ENCODE results near the gene TCERG1L.
"Not testable (repeated sequence)": the region's sequence is repeated elsewhere in the genome, so short reads cannot be mapped to it uniquely, and the experiment has no call there.

Gene TCERG1L

DNA sequence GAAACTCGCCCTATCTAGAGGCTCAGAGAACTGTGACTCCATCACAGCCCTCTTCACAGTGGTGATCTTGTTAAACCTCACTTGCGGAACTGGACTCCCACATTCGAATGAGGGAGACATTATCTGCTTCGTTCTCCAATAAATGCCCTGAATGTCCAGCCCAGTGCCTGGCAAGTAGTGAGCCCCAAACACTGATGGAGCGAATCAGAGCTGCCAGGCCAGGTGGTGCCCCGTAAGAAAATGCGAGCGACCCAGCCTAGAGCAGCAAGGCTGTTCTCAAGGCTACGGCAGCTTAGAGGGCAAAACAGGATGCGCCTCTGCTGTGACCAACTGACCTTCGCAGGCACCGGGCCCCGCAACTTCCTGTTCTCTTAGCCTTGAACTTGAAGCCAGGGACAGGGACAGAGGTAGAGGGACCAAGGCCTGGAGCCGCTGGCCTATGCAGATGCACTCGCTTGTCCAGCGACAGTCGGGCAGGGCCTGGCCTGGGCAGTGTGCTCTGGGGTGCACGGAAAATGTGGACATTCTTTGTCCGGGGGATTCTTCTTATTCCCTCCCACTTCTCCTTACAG, 217.6 kb downstream of the TCERG1L start:
- no peak for DNase-seq

DNA sequence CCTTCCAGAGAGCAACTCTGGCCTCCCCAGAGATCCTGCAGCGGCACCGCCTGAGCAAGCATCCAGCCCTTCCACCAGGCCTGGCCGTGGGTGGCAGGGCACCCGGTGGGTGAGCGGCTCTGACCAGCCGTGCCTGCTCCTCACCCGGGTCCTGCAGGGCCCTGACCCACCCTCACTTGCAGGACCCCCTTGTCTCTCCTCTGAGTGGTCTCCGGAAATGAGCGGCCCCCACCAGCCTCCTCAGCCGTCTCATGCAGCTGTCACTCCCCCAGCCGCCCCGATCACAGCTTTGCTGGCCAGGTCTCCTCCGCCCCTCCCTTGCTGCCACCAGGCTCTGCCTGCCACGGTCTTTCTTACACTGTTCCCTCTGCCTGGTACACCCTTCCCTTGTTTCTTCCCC, 218.2 kb downstream of the TCERG1L start:
- no peak for DNase-seq

DNA sequence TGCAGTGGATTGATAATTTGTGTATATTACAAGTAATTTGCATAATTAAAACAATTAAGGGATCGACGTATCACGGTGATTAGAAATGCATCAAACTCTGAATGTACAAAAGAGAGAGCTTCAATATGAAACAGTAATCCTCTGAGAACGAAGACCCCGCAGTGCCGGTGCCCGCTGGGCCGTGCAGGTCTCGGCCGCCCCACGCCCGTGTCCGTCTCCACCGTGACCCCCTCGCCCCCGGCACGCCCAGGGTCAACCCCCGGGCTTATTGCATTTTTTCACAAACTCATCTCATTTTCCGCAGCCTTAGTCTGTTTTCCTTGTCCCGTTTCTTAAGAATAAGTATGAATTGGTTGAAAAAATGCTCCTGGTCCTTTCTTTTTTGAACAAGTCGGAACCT, 218.6 kb downstream of the TCERG1L start:
- DNase-seq = no peak

DNA sequence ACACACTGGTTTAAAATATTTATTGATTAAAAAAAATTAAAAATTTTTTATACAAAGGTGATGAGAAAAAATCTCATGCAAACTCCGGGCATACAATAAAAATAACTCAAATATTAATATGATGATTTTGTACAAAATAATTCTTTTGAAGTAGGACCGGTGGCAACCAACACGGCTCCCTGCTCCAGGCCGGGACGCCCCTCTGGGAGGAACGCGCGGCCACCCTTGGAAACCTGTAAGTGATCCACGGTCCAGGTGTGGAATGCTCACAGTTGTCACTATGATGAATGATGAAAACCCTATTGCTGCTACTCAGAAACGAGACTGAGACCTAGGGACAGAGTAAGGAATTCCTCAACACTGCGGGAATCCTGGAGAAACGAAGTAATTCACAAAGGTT, 219.1 kb downstream of the TCERG1L start:
- DNase-seq = no peak

DNA sequence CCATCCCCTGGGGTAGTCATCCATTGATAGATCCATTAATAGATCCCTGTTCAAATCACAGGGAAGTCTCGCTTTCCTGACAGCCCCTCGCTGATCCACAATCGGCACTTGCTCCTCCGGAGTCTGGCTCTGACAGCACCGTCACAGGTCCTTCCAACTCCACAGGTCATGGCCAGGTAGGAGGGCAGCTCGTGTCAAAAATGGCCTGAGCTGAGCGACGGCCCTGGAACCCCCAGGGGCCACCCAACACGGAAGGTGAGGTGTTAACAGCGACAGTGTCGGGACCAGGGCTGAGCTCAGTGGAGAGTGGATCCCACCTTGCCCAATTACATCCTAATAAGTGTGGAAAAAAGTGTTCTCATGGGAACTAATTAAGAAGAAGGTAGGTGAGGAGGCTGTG, 219.8 kb downstream of the TCERG1L start:
- no peak for DNase-seq

- DNase-seq = peak; percentile 2
Observed at GRCh38 chr10:131090761-131091661, 220.5 kb downstream of the TCERG1L start.

DNA sequence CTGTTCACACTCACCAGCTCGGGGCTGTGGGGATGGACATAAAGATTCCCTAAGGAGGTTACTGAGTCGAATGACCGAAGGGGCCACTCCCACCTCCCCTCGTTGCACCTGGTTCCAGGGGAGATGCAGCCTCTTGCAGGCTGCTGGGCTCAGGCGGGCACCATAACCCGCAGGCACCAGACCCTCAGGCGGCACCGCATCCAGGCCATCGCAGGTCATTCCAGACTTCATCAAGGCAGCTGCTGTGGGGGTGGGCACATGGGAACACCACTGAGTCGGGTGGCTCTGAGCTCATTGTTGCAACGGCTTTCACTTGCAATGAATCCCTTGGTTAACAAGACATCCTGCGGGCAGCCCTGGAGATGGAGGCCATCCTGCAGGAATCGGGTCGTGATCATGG, 221.7 kb downstream of the TCERG1L start:
- no peak for DNase-seq

- no peak for DNase-seq
Observed at GRCh38 chr10:131089150-131089549, 222.4 kb downstream of the TCERG1L start.

DNA sequence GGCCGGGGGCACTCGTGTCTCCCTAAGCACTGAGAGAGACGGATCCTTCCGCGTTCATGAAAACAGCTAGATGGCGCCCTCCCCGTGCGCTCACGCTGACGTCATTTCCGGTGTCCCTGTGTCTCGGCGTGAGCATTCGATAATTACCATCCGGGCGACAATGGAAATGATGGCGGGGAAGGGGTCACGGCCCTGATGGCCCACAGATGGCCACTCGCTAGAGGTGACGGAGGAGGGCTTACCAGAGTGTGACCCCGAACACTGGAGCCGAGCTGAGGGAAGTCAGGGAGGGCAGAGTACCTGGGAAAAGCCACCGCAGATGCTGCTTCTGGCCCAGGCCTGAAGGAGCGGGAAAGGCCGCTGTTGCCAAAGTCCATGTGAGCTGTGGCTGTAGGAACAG, 222.9 kb downstream of the TCERG1L start:
- no peak for DNase-seq

GRCh38 chr10:131087464-131088215, 223.9 kb downstream of the TCERG1L start:
- DNase-seq = no peak

DNA sequence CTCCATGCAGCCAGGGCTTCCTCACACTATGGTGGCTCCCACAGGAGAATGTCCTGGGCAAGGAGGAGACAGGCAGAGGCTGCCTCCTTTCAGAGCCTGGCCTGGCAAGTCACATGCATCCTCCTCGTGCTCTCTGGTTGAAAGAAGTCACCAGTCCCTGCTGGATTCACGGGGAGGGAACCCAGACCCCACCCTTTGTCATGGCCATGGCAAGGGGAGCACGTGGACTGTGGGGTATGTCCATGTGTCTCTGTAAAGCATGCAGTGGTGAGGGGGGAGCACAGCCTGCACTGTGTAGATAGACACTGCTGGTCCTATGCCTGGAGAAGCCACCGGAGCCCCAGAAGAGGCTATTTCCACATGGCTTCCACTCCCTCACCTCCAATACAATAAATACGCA, 225.0 kb downstream of the TCERG1L start:
- no peak for DNase-seq

- no peak for DNase-seq
Observed at GRCh38 chr10:131086094-131086493, 225.4 kb downstream of the TCERG1L start.

DNA sequence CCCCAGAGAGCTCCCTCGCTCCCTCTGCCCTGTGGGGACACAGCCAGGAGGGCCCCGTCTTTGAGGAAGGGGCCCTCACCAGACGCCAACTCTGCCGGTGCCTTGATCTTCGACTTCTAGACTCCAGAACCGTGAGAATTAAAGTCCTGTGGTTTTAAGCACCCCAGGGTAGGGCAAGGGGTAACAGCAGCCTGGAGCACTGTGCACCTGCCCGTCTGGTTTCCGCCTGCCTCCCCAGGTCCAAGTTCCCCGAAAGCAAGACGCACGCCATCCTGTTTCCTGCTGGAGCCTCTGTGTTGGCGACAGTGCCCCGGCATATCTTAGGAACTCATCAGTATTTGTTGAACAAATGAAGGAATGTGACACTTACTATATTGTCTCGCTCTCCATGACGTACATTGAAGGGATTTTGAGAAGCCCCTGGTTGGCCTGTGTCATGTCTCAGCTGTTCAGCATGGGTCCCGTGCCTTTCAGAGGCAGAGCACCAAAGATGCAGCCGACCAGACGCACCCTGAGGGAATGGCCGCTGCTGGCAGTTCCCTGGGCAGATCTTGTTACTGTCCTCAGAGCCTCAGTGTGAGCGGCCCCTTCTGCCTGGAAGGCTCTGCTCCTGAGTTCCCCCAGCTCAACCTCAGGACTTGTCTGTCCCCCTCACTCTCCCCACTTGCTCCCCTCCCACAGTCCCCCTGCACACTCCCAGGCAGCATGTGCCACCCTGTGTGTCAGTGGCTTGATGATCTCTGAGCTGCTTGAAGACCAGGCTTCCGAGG, 226.2 kb downstream of the TCERG1L start:
- no peak for DNase-seq

- DNase-seq = no peak
Observed at GRCh38 chr10:131084791-131085090, 226.8 kb downstream of the TCERG1L start.

DNA sequence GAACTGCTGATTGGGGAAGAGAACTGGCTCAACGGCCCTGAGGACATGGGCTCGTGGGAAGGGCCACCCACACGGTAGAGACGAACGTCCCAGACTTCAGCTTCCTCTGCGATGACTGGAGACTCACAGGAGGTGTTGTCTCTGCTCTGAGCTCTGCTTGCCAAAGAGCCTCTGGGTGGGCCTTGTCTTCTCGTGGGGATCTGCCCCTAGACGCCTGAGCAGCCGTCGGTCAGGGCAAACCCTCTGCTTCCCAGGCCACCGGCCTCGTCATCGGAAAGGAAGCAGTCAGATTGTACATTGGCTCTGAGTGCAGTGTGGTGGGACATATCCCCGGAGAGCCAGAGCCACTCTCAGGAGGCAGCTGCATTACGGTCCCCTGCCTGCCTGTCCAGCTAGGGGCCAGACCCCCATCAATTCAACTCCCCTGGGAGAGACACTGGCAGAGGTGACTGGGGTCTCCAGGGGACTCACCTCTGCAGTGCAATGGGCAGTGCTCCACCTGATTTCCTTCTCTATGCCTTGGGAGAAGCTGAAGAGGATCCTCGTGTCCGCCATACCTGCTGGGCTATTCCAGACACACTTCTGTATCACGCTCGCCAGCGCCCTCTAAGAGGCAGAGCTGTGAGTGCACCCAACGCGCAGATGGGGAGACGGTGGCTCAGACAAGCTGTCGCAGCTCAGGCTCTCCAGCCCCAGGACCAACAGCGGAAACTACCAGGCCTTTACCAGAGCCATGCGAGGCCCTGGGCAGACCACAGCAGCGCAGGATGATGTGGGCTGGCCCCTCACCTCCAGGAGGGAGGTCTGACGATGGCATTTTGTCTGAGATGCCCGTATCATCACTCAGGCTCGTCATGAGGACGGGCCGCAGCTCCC, 227.4 kb downstream of the TCERG1L start:
- DNase-seq = no peak

GRCh38 chr10:131082991-131083481, 228.5 kb downstream of the TCERG1L start:
- DNase-seq = no peak

- DNase-seq = no peak
Observed at GRCh38 chr10:131082201-131082850, 229.2 kb downstream of the TCERG1L start.

DNA sequence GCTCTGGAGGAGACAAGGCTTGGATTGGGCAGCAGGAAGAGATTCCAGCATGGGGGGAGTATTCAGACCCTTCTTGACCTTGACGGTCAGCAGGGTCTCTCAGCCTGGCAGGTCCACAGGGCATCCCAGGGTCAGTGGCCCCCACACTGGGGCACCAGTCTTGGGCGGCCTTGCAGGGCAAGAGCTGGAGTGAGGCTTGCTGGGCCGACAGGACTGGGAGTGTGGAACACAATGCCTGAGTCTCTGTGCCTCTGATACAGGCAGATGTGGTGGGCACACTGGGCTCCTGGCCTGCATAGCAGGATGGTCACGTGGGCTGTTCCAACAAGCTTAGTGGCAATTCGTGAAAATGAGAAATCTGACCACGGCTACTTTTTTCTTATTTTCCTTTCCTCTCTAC, 229.7 kb downstream of the TCERG1L start:
- DNase-seq = no peak

DNA sequence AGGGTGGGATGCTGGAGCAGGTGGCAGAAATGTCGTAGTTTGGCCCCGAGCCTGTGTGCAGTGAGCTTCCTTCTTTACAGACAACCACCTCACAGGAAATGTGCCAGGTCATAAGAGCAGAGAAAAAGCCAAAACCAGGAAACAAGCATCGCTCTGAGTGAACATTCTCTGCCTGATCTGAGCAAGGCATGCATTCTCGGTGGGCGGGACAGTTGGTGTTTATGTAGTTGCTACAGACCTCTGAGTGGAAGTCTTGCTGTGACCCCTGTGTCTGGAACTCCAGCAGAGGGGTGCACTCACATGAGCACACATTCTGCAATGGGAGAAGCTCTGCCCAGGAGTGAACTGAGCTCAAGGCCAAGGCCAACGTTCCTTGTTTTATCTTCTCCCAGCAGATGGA, 230.1 kb downstream of the TCERG1L start:
- no peak for DNase-seq

DNA sequence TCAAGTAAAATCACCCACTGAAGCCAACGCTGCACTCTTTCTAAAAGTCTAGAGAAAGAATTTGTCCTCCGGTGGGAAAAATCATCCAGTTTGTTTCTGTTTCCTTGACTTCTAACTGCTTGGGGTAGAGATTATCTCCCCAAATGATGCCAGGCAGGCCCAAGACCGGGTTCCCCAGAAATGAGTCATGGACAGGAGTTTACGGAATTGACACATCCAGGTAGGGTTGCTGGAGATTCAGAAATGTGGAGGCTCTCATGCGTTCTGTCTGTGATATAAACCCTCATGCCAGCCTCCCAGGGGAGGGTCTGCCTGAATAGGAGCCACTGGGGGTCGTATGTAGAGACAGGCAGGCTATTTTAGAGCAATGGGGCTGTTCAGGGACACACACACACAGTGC, 230.9 kb downstream of the TCERG1L start:
- no peak for DNase-seq

GRCh38 chr10:131079314-131079713, 232.2 kb downstream of the TCERG1L start:
- DNase-seq = no peak

DNA sequence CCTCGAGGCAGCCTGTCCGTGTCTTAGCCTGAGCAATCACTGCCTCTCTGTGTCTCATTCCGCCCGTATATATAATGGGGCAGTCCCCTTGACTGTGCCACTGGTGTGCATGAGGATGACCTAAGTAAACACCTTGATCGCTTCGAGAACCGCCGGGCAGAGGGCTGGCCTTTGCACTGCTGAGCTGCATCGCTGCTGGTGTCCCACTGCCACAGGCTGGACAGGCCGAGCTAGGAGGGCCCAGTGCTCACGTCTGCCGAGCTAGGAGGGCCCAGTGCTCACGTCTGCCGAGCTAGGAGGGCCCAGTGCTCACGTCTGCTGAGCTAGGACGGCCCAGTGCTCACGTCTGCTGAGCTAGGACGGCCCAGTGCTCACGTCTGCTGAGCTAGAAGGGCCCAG, 232.6 kb downstream of the TCERG1L start:
- not testable (repeated sequence) for DNase-seq

All from SHP77 treated with DMSO at 0.1 percent for 48 hours (cell line).